Memory B cell (primary cell): ENCODE data around the gene ATPAF2.
A peak's percentile ranks its signal among the peaks of the same experiment; 100 is the strongest.

Experiments
- ATAC-seq: fragments of 150-1000 bp; cut with Tn5 transposase; 2 replicates; pipeline ENCODE4 v1.10.0; 2021; ENCODE audit warnings: low read depth, mild to moderate bottlenecking, moderate library complexity
- DNase-seq, 2 donors: peaks; one replicate each; pipeline ENCODE4 v3.0.0; 2022; ENCODE audit warnings: low spot score in 2 of 2
- H3K27ac Mint-ChIP-seq: one replicate; pipeline ENCODE4 v1.8.0; 2022; ENCODE audit warnings: mild to moderate bottlenecking, moderate library complexity, mixed read lengths
- H3K27me3 Mint-ChIP-seq: one replicate; pipeline ENCODE4 v1.8.0; 2022; ENCODE audit warnings: mixed read lengths
- H3K36me3 Mint-ChIP-seq: one replicate; pipeline ENCODE4 v1.8.0; 2022; ENCODE audit warnings: mild to moderate bottlenecking, mixed read lengths
- H3K4me1 Mint-ChIP-seq: one replicate; pipeline ENCODE4 v1.8.0; 2022; ENCODE audit warnings: mixed read lengths
- H3K4me3 Mint-ChIP-seq: one replicate; pipeline ENCODE4 v1.8.0; 2022; ENCODE audit warnings: mild to moderate bottlenecking, moderate library complexity, mixed read lengths
- H3K9me3 Mint-ChIP-seq: one replicate; pipeline ENCODE4 v1.8.0; 2022; ENCODE audit warnings: mixed read lengths

Gene ATPAF2

GRCh38 chr17:18055597-18055996 is 16.6 kb upstream of the ATPAF2 start:
- ATAC-seq: no peak
- Mint-ChIP-seq H3K4me3 (no peak overlapping the region), H3K36me3 (peaks cover 29% of the 10 kb centered on the region), H3K27ac (no peak overlapping the region), H3K4me1 (no peaks in the 10 kb centered on the region), H3K9me3 (no peaks in the 10 kb centered on the region), H3K27me3 (no peaks in the 10 kb centered on the region)
- no peak for DNase-seq

DNA sequence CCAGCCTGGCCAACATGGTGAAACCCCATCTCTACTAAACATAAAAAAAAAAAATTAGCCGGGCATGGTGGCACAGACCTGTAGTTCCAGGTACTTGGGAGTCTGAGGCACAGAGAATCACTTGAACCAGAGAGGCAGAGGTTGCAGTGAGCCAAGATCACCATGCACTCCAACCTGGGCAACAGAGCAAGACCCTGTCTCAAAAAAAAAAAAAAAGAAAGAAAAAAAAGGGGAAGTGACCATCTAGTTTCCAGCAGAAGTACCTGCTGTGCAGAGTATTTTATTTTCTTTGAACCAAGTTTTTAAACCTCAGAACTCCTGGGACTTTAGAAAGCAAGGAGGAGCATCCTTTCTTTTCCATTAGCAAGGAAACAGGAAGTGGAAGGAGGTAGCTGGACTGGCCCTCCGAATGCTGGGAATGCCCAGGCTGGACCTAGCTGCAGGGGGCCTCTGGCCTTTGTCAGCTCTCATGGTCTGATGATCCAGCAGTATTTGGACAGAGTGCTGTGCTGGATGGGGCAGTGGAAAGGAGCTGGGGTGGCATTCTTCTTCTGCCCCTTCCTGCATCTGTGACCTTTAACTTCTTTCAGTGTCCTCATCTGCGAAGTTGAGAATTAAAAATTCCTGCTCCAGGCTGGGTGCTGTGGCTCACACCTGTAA is 6.9 kb upstream of the ATPAF2 start:
- Mint-ChIP-seq H3K27me3 (no peaks in the 10 kb centered on the region), H3K4me3 (no peak overlapping the region), H3K27ac (no peak overlapping the region), H3K4me1 (peaks cover 14% of the 10 kb centered on the region), H3K36me3 (peaks cover 4% of the 10 kb centered on the region), H3K9me3 (no peaks in the 10 kb centered on the region)
- DNase-seq (no peak), ATAC-seq (no peak)

DNA sequence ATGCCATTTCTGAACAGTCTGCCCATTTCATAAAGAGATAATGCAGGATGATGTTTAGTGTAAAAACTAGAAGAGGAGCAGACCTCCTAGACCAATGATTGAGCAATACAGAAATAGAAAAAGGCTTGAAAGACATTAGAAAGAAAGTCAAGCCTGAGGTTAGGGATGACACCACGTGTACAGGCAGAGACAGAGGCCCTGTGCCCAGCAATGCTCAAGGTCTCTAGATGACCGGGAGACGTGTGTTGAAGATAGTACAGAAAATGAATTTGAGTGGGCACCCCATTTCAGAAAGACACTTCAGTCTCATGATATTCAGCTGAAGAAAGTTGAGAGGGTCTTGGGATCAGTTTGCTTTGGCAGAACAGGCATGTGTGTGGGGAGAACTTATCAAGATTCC is 5.6 kb upstream of the ATPAF2 start:
- Mint-ChIP-seq H3K4me3 (no peak overlapping the region), H3K9me3 (no peaks in the 10 kb centered on the region), H3K36me3 (peaks cover 2% of the 10 kb centered on the region), H3K4me1 (peaks cover 22% of the 10 kb centered on the region), H3K27ac (no peak overlapping the region), H3K27me3 (no peaks in the 10 kb centered on the region)
- DNase-seq (no peak), ATAC-seq (no peak)

GRCh38 chr17:18043491-18043890 is 4.5 kb upstream of the ATPAF2 start:
- H3K9me3 Mint-ChIP-seq: no peaks in the 10 kb centered on the region
- H3K4me3 Mint-ChIP-seq: no peak overlapping the region
- no peak for DNase-seq
- peaks cover 22% of the 10 kb centered on the region for H3K4me1 Mint-ChIP-seq
- H3K36me3 Mint-ChIP-seq: peaks cover 2% of the 10 kb centered on the region
- H3K27me3 Mint-ChIP-seq: no peaks in the 10 kb centered on the region
- no peak overlapping the region for H3K27ac Mint-ChIP-seq
- no peak for ATAC-seq

GRCh38 chr17:18042983-18043382 is 4.0 kb upstream of the ATPAF2 start:
- H3K27ac Mint-ChIP-seq: no peak overlapping the region
- no peaks in the 10 kb centered on the region for H3K9me3 Mint-ChIP-seq
- H3K27me3 Mint-ChIP-seq: no peaks in the 10 kb centered on the region
- H3K36me3 Mint-ChIP-seq: peaks cover 2% of the 10 kb centered on the region
- peaks cover 25% of the 10 kb centered on the region for H3K4me1 Mint-ChIP-seq
- DNase-seq: no peak
- ATAC-seq: no peak
- no peak overlapping the region for H3K4me3 Mint-ChIP-seq

GRCh38 chr17:18041776-18042175 is 2.8 kb upstream of the ATPAF2 start:
- Mint-ChIP-seq H3K27ac (no peak overlapping the region), H3K9me3 (no peaks in the 10 kb centered on the region), H3K4me3 (peak overlapping the region; percentile 52), H3K36me3 (peaks cover 2% of the 10 kb centered on the region), H3K27me3 (no peaks in the 10 kb centered on the region), H3K4me1 (peaks cover 35% of the 10 kb centered on the region)
- DNase-seq: no peak
- ATAC-seq: no peak

DNA sequence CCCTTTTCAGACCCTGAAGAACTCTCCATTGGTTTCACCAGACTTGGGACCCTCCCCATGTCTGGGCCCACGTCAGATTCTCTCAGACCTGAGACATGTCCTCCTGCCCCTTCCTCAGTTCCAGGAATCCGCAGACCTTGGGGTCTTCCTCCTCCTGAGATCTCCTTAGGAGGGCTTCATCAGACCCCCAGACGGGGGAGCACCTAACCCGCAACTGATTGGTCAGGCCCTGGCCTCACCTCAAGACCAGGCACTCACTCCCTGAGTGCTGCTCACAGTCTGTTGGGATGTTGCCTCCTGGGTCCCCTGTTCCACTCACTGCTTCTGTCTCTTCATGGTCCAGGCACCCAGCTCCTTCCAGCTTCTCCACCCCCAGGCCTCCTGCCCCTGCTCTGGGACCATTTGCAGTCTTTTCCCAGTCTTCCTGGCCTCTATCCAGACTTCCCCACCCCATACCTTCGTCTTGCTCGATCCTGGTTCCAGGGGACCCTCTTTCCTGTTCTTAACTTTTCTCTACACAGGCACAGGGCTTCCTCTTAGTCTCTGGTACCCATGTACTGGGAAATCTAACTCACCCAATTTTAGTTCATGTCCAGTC is 1.4 kb upstream of the ATPAF2 start:
- H3K27ac Mint-ChIP-seq: peak overlapping the region; percentile 58
- DNase-seq: no peak
- H3K27me3 Mint-ChIP-seq: no peaks in the 10 kb centered on the region
- H3K9me3 Mint-ChIP-seq: no peaks in the 10 kb centered on the region
- H3K36me3 Mint-ChIP-seq: peaks cover 2% of the 10 kb centered on the region
- ATAC-seq: no peak
- H3K4me1 Mint-ChIP-seq: peaks cover 39% of the 10 kb centered on the region
- peak overlapping the region; percentile 83 for H3K4me3 Mint-ChIP-seq

DNA sequence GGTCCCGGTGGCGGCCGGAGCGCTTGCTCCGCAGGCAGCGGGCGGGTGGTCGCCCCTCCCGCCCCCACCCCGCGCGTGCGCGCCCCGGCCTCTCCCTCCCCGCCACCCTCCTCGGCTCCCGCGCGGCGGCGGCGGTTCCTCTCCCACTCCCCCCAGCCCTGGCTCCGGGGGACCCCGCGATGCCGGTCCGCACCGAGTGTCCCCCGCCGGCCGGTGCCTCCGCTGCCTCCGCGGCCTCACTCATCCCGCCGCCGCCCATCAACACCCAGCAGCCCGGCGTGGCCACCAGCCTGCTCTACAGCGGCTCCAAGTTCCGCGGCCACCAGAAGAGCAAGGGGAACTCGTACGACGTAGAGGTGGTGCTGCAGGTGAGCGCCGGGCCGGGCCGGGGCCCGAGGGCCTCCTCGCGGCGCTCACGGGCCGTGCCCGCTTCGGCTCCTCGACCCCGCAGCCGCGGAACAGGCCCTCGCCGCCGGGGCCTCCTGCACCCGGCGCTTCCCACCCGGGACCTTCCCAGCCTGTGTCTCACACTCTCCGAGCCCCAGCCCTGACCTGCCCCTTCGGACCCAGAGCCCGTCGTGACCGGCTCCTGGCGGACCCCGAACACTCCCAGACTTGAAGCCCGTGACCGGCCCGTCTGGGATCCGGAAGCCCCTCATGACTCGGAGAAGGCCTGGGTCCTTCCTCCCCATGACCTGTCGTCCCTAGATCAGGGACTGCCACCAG is 730 bp upstream of the ATPAF2 start:
- Mint-ChIP-seq H3K27me3 (no peaks in the 10 kb centered on the region), H3K4me1 (peaks cover 39% of the 10 kb centered on the region), H3K4me3 (peak overlapping the region; percentile 87), H3K27ac (peak overlapping the region; percentile 58), H3K9me3 (no peaks in the 10 kb centered on the region), H3K36me3 (peaks cover 2% of the 10 kb centered on the region)
- ATAC-seq (peak; percentile 28), DNase-seq (peak in 1 of 2 donors; percentile 24)

DNA sequence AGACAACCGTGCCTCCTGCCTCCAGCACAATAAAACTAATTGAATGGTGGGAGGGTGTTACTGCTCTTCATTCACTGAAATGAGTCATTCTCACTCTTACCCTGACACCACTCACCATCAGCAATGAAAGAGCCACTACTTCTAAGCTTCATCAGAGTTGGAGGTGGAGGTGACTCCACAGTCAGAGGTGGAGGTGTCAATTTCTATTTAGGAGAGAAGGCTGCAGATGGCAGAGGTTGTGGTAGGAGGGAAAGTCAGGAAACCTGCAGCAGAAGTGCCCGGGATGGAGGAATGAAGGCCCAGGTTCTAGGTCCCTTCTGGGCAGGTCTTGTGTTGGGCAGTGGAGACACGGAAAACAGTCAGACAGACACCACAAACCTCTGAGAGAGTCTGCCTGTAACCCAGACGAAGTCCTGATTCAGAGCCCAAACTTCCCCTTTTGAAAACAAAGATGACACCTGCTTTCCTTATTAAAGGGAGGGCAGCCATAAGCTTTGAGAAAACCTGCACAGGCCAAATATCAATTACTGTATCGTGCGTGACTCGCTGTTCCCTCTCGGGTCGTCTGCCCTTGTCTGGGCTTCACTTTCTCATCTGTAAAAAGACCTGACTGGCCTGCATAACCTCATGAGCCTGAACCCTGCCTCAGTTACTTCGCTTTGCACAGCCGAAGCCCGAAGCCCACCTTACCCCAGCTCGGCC is 668 bp downstream of the ATPAF2 start:
- peak overlapping the region; percentile 58 for H3K27ac Mint-ChIP-seq
- H3K27me3 Mint-ChIP-seq: no peaks in the 10 kb centered on the region
- peaks cover 43% of the 10 kb centered on the region for H3K4me1 Mint-ChIP-seq
- peaks cover 2% of the 10 kb centered on the region for H3K36me3 Mint-ChIP-seq
- peak in 1 of 2 donors; percentile 44 for DNase-seq
- peak; percentile 27 for ATAC-seq
- peak overlapping the region; percentile 87 for H3K4me3 Mint-ChIP-seq
- H3K9me3 Mint-ChIP-seq: no peaks in the 10 kb centered on the region

DNA sequence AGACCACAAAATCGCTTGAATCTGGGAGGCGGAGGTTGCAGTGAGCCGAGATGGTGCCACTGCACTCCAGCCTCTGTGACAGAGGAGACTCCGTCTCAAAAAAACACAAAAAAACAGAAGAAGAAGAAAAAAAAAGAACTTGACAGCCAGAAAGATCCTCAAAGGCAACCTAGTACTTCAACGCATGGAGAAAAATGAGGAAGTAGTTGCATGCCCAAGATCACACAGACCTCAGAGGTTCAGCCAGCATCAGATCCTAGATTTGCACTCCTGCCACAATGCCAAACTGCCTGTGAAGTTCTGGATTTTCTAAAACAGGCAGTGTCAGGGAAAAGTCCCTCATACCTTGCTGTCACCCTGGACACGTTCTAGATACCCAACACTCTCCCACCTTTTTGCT is 1.5 kb downstream of the ATPAF2 start:
- Mint-ChIP-seq H3K27ac (peak overlapping the region; percentile 58), H3K36me3 (no peaks in the 10 kb centered on the region), H3K4me3 (peak overlapping the region; percentile 87), H3K4me1 (peaks cover 43% of the 10 kb centered on the region), H3K9me3 (no peaks in the 10 kb centered on the region), H3K27me3 (no peaks in the 10 kb centered on the region)
- ATAC-seq (no peak), DNase-seq (peak in 1 of 2 donors; percentile 31)

DNA sequence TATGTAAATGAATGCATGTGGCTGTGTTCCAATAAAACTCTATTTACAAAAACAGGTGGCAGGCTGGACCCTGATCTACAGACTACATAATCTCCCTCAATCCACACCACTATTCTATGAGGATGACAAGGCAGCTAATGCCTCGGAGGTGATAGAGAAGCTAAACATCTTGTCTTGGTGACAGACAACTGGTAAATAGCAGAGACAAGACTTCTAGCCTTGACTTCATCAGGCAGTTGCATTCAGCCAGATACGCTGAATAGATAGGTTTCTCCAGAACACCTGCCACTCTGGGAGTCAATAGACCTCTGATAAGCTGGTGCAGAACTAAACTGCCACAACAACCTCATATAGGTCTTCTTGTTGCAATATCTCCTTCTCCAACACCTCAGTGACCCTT is 3.3 kb downstream of the ATPAF2 start:
- Mint-ChIP-seq H3K4me1 (peaks cover 31% of the 10 kb centered on the region), H3K27ac (no peak overlapping the region), H3K27me3 (no peaks in the 10 kb centered on the region), H3K9me3 (no peaks in the 10 kb centered on the region), H3K4me3 (no peak overlapping the region), H3K36me3 (no peaks in the 10 kb centered on the region)
- ATAC-seq: no peak
- DNase-seq: no peak

DNA sequence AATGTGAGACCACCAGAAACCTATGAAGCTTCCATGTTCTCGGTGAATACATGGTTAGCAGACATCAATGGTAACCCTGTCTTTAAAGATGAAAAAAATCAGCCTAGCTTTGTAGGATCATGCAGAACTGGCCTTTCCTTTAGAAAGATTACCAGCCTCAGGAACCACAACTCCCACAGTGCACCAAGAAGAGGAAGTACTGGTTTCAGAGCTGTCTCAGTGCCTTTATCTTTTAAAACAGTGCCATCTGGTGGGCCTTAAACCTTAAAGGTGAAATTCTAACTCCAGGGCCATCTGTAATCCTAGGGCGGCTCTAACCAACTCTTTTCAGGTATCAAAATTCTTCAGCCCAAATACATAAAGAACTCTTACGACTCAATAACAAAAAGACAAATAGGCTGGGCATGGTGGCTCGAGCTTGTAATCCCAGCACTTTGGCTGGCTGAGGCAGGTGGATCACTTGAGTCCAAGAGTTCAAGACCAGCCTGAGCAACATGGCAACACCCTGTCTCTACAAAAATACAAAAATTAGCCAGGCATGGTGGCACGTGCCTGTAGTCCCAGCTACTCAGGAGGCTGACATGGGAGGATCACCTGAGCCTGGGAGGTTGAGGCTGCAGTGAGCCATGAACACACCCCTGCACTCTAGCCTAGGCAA is 5.4 kb downstream of the ATPAF2 start:
- Mint-ChIP-seq H3K4me1 (peaks cover 24% of the 10 kb centered on the region), H3K4me3 (no peak overlapping the region), H3K27me3 (no peaks in the 10 kb centered on the region), H3K36me3 (no peaks in the 10 kb centered on the region), H3K27ac (peak overlapping the region; percentile 64), H3K9me3 (no peaks in the 10 kb centered on the region)
- peak; percentile 80 for ATAC-seq
- DNase-seq: peak; percentile 49 to 63

- Mint-ChIP-seq H3K36me3 (no peaks in the 10 kb centered on the region), H3K4me1 (peaks cover 11% of the 10 kb centered on the region), H3K9me3 (no peaks in the 10 kb centered on the region), H3K27me3 (no peaks in the 10 kb centered on the region), H3K4me3 (no peak overlapping the region), H3K27ac (no peak overlapping the region)
- ATAC-seq (no peak), DNase-seq (no peak)
Measured at GRCh38 chr17:18031955-18032354, 7.0 kb downstream of the ATPAF2 start.
